H1 (cell line): ENCODE data around the gene RAD51B. TPM values are rescaled to one million over a fixed set of nuclear protein-coding genes. Genes with fewer than 3 reads are reported as not detected.

Source experiments
- KDM5A ChIP-seq: fragments of 200-600 bp; IDR thresholded peaks from 2 replicates; pipeline ENCODE4 v1.7.1; 2012; ENCODE audit warnings: mild to moderate bottlenecking, low read length, inconsistent platforms, mixed read lengths
- polyA plus RNA-seq, 7 experiments: library from polyadenylated mRNA; depleted of rRNA in 3 of 7; stranded (reverse) in 5 of 7; unstranded in 2 of 7; fragments of >200 nt in 5 of 7; fragments of 200-250 nt in 2 of 7; gene quantifications; 1 replicate in 5 of 7; 2 replicates in 1 of 7; 4 replicates in 1 of 7; pipeline versions ENCODE4 v1.2.1 to v1.2.3, GENCODE V29; 2011 to 2013; ENCODE audit warnings: missing spikeins in 2 of 7, mixed read lengths in 2 of 7
- total RNA-seq: library from RNA; stranded (reverse); fragmentation: NEBNext Ultra II Directional; extraction: Animal tissue kit (Norgen Biotek cat#: 25700); gene quantifications from 2 replicates; pipeline ENCODE4 v1.2.1, GENCODE V29; 2021

The RAD51B gene
- total and polyA plus RNA-seq, 2 of the 8 experiments (the other 6 are each of a cell fraction or from before 2014, with no cell fraction given), result 3.9 to 14.9 TPM

GRCh38 chr14:68451696-68452373 is 632.3 kb downstream of the RAD51B start (continued):
- TF ChIP-seq KDM5A, result no peak
- TF ChIP-seq, all 59 proteins: peak for 0
